Heart left ventricle (tissue), 16 donors: ENCODE results near the gene TKFC. TPM values are rescaled to one million over a fixed set of nuclear protein-coding genes. Genes with fewer than 3 reads are reported as not detected.

Experiments
- ATAC-seq, 4 donors: fragments of 200-7000 bp; cut with Tn5 transposase; one replicate each; pipeline ENCODE4 v1.9.1; 2020 to 2022; ENCODE audit warnings: moderate library complexity in 4 of 4, mild to moderate bottlenecking in 3 of 4, moderate number of reproducible peaks in 1 of 4
- DNase-seq, 5 donors: peaks; one replicate each; pipeline ENCODE4 v3.0.0-alpha.2; 2020
- H3K27ac ChIP-seq, 12 donors: fragments of 200-600 bp; sonication (generic) in 4 of 12; one replicate each; pipeline versions ENCODE4 v1.5.0 to v1.8.0; 2016 to 2022; ENCODE audit warnings: mild to moderate bottlenecking in 2 of 12
- H3K27me3 ChIP-seq, 9 donors: fragments of 200-600 bp; sonication (generic) in 2 of 9; one replicate each; pipeline versions ENCODE4 v1.5.1 to v1.8.0; 2016 to 2022; ENCODE audit warnings: mild to moderate bottlenecking in 3 of 9
- H3K36me3 ChIP-seq, 9 donors: fragments of 200-600 bp; sonication (generic) in 2 of 9; one replicate each; pipeline versions ENCODE4 v1.5.0 to v1.8.0; 2018 to 2022; ENCODE audit warnings: mild to moderate bottlenecking in 2 of 9
- H3K4me1 ChIP-seq, 12 donors: fragments of 200-600 bp; sonication (generic) in 4 of 12; one replicate each; pipeline versions ENCODE4 v1.5.0 to v1.8.0; 2016 to 2022; ENCODE audit warnings: mild to moderate bottlenecking in 3 of 12
- H3K4me3 ChIP-seq, 12 donors: fragments of 200-600 bp; sonication (generic) in 4 of 12; one replicate each; pipeline versions ENCODE4 v1.5.0 to v1.8.0; 2017 to 2022; ENCODE audit warnings: mild to moderate bottlenecking in 9 of 12, moderate library complexity in 4 of 12
- H3K9me3 ChIP-seq, 12 donors: fragments of 200-600 bp; sonication (generic) in 4 of 12; one replicate each; pipeline versions ENCODE4 v1.5.0 to v1.8.0; 2016 to 2022; ENCODE audit warnings: mild to moderate bottlenecking in 1 of 12
- CTCF ChIP-seq, 12 donors: fragments of 200-600 bp; sonication (generic) in 4 of 12; IDR thresholded peaks; one replicate each; pipeline versions ENCODE4 v1.5.0 to v1.8.0; 2018 to 2022; ENCODE audit warnings: antibody characterized with exemption in 12 of 12, mild to moderate bottlenecking in 5 of 12
- POLR2A ChIP-seq, 2 donors: fragments of 450-650 bp; IDR thresholded peaks; one replicate each; pipeline ENCODE4 v1.6.1; 2017; ENCODE audit warnings: antibody characterized with exemption in 2 of 2, mild to moderate bottlenecking in 2 of 2, moderate library complexity in 2 of 2
- WGBS, 4 donors: extraction: QIAGEN DNeasy Blood & Tissue Kit in 2 of 4; methylation state at CpG; one replicate each; pipeline versions ENCODE4 v1.1.5 to v1.1.7; 2013 to 2018; 5-methylcytosine and 5-hydroxymethylcytosine counted together
- intact Hi-C, 10 donors: fragments of 100-400 bp; cut with DNase I; formaldehyde crosslinking; loops; one replicate each; pipeline versions ENCODE4 v1.11.1 to v1.14.2; 2022
- polyA plus RNA-seq, 2 donors: library from polyadenylated mRNA; stranded (reverse); fragments of 200-250 nt; gene quantifications; one replicate each; pipeline ENCODE4 v1.2.3, GENCODE V29; 2013
- total RNA-seq, 9 donors: library from RNA; depleted of rRNA in 2 of 9; stranded (reverse); fragments of >200 nt in 2 of 9; fragmentation: NEBNext Ultra II Directional in 3 of 9; extraction: Animal tissue kit (Norgen Biotek cat#: 25700) in 3 of 9; gene quantifications; one replicate each; pipeline versions ENCODE4 v1.1.0 to v1.2.4, GENCODE V29; 2016 to 2023
- donor health status: ischemic (EF 13 %, LVEDD 7.1; RV severe dilation, severe dysfunction).
- donor health status: healthy with polysubstance abuse.
- donor health status: DM: no; HTN: yes; CAD: no.
- donor health status: DM: no; HTN: no; CAD: no.
- donor health status: ischemic (EF 25% LVEDD 6.9; RV normal size, moderate dysfunction).
- donor health status: ischemic (EF 25% LVEDD 5.7; RV mildly dilated, moderate dysfunction).
- donor health status: healthy.
- donor health status: DM: yes; HTN: yes; CAD: no.
- donor health status: ischemic (EF 35%, LVEDD 5.7; RV mildly dilated, moderate dysfunction).
- donor health status: nonischemic (EF 11% LVEDD 7.7; RV severe dilation, severe dysfunction).
- donor health status: DM: yes; HTN: yes; CAD: no.
- donor health status: PGD.
- donor health status: ischemic (EF 29% LVEDD 5.4; RV normal size, mild dysfunction).
- donor health status: nonischemic (EF 23%, LVEDD 6.1; RV moderate dilation, normal function).

The TKFC gene
- total and polyA plus RNA-seq, 11 donors, result 10.0 to 31.2 (median 16.2) TPM

- no peak for ATAC-seq
- intact Hi-C loops, result no loop called here
- Histone ChIP-seq H3K9me3 (no peaks in the 10 kb centered on the region), H3K27me3 (no peaks in the 10 kb centered on the region), H3K36me3 (peaks cover 0 to 26% (median 8%) of the 10 kb centered on the region in 9 donors), H3K4me1 (peaks cover 0 to 60% (median 28%) of the 10 kb centered on the region in 12 donors), H3K4me3 (no peak overlapping the region), H3K27ac (no peak overlapping the region)
- DNase-seq, result no peak
- WGBS, 4 donors, result 60 to 75% (median 68%) methylated on average over 6 of the region's 6 CpGs
- TF ChIP-seq POLR2A (IDR thresholded peaks at IDR 0.05) (no peak), CTCF (IDR thresholded peaks at IDR 0.05) (no peak)
These were observed 26.5 kb downstream of the TKFC start for GRCh38 chr11:61359516-61359915.

GRCh38 chr11:61361237-61361740, 28.3 kb downstream of the TKFC start:
- ATAC-seq (peak in 1 of 4 donors; percentile 0), DNase-seq (no peak)
- no peak for TF ChIP-seq POLR2A (IDR thresholded peaks at IDR 0.05)
- no peak for TF ChIP-seq CTCF (IDR thresholded peaks at IDR 0.05)
- intact Hi-C loops, result loop anchor here in 2 of 10 donors (1.0 kb wide), 1 partner anchor 28 kb away; the partner anchor contains the start of genes DDB1 (in 2 of the 2) and TKFC (in 2 of the 2)
- H3K27ac ChIP-seq, result peak overlapping the region; percentile 95 to 100 (median 99)
- 2 to 3% (median 3%) methylated on average over 20 to 22 of the region's 22 CpGs for WGBS, 4 donors
- peaks cover 0 to 60% (median 28%) of the 10 kb centered on the region in 12 donors for H3K4me1 ChIP-seq
- H3K27me3 ChIP-seq, result no peaks in the 10 kb centered on the region
- peaks cover 0 to 31% (median 24%) of the 10 kb centered on the region in 9 donors for H3K36me3 ChIP-seq
- peak overlapping the region; percentile 46 to 86 (median 73) for H3K4me3 ChIP-seq
- H3K9me3 ChIP-seq, result no peaks in the 10 kb centered on the region

GRCh38 chr11:61361741-61362541, 28.9 kb downstream of the TKFC start, which contains the start of the genes CYB561A3 and TMEM138:
CYB561A3 (minus strand) TSS chr11:61361882; CDS start chr11:61356713, 5,169 bp downstream.
TMEM138 (plus strand) TSS chr11:61362374; CDS start chr11:61364391, 2,017 bp downstream.
- peak within 1 kb of the TSS; percentile 95 to 100 (median 99) for H3K27ac ChIP-seq
- peak; percentile 96 to 97 (median 97) for ATAC-seq
- intact Hi-C loops, result loop anchor here in 3 of 10 donors (1.0 to 2.0 kb wide), 2 partner anchors 29 kb away; partner anchors contain the start of genes DDB1 (in 3 of the 3) and TKFC (in 3 of the 3)
- no peaks in the 10 kb centered on the region for H3K27me3 ChIP-seq
- peaks cover 0 to 35% (median 31%) of the 10 kb centered on the region in 9 donors for H3K36me3 ChIP-seq
- H3K9me3 ChIP-seq, result no peaks in the 10 kb centered on the region
- TF ChIP-seq CTCF (IDR thresholded peaks at IDR 0.05) (no peak), POLR2A (IDR thresholded peaks at IDR 0.05) (peak in 1 of 2 donors; percentile 79)
- 0 to 1% (median 0%) methylated on average over 38 to 63 of the region's 63 CpGs for WGBS, 4 donors
- peak within 1 kb of the TSS; percentile 46 to 86 (median 73) for H3K4me3 ChIP-seq
- H3K4me1 ChIP-seq, result peaks cover 0 to 55% (median 28%) of the 10 kb centered on the region in 12 donors
- peak; percentile 91 to 95 (median 94) for DNase-seq

GRCh38 chr11:61362542-61362875, 29.5 kb downstream of the TKFC start:
- H3K27me3 ChIP-seq, result no peaks in the 10 kb centered on the region
- peak overlapping the region; percentile 95 to 100 (median 99) for H3K27ac ChIP-seq
- H3K4me1 ChIP-seq, result peaks cover 0 to 49% (median 28%) of the 10 kb centered on the region in 12 donors
- H3K9me3 ChIP-seq, result no peaks in the 10 kb centered on the region
- WGBS, 4 donors, result 0 to 2% (median 1%) methylated on average over 12 of the region's 12 CpGs
- H3K4me3 ChIP-seq, result peak overlapping the region; percentile 46 to 86 (median 73)
- peak in 3 of 4 donors; percentile 1 to 16 (median 13) for ATAC-seq
- intact Hi-C loops, result loop anchor here in 1 of 10 donors (2.0 kb wide), 1 partner anchor 30 kb away; the partner anchor contains the start of genes DDB1 and TKFC
- no peak for DNase-seq
- peaks cover 0 to 41% (median 37%) of the 10 kb centered on the region in 9 donors for H3K36me3 ChIP-seq
- TF ChIP-seq POLR2A (IDR thresholded peaks at IDR 0.05) (no peak), CTCF (IDR thresholded peaks at IDR 0.05) (no peak)
